K562 (cell line): ENCODE results near the gene TBX1. TPM values are rescaled to one million over a fixed set of nuclear protein-coding genes. Genes with fewer than 3 reads are reported as not detected.

Experiments
- IRF9 ChIP-seq: fragments of 450-650 bp; IDR thresholded peaks from 2 replicates; pipeline ENCODE4 v1.6.1; 2016; ENCODE audit warnings: missing biosample characterization, missing genetic modification characterization
- MXD1 ChIP-seq: fragments of 250-450 bp; sonication (Bioruptor Pico); IDR thresholded peaks from 2 replicates; pipeline ENCODE4 v1.8.0; 2021; ENCODE audit warnings: borderline replicate concordance, mild to moderate bottlenecking, moderate library complexity; ENCODE audit not compliant: poor library complexity, severe bottlenecking
- NFIC ChIP-seq: fragments of 450-650 bp; IDR thresholded peaks from 2 replicates; pipeline ENCODE4 v1.6.1; 2017; ENCODE audit warnings: mild to moderate bottlenecking, inconsistent platforms
- RCOR1 ChIP-seq, 2 experiments: IDR thresholded peaks; 2 replicates each; pipeline ENCODE4 v1.6.1; 2012; ENCODE audit warnings: low read depth in 2 of 2, low read length in 2 of 2, borderline replicate concordance in 1 of 2, improper control_type of control experiment in 1 of 2
- RFX7 ChIP-seq: fragments of 250-450 bp; sonication (Bioruptor Pico); IDR thresholded peaks from 2 replicates; pipeline ENCODE4 v1.5.1; 2021; ENCODE audit warnings: mild to moderate bottlenecking
- TFE3 ChIP-seq: fragments of 450-650 bp; formaldehyde crosslinking; IDR thresholded peaks from 2 replicates; pipeline ENCODE4 v1.4.0; 2020; ENCODE audit warnings: mild to moderate bottlenecking, mixed read lengths
- YY1 ChIP-seq, 3 experiments: IDR thresholded peaks; 2 replicates each; pipeline ENCODE4 v1.6.1; 2011; ENCODE audit warnings: low read length in 2 of 3, mild to moderate bottlenecking in 2 of 3, moderate library complexity in 2 of 3, borderline replicate concordance in 1 of 3, control low read depth in 1 of 3, low read depth in 1 of 3; ENCODE audit not compliant: insufficient read depth in 3 of 3, insufficient replicate concordance in 2 of 3, control insufficient read depth in 1 of 3, insufficient read length in 1 of 3; ENCODE audit errors: extremely low read depth in 1 of 3
- ZBTB5 ChIP-seq: fragments of 450-650 bp; IDR thresholded peaks from 2 replicates; pipeline ENCODE4 v1.6.1; 2017; ENCODE audit warnings: antibody characterized with exemption
- ZFPM2 ChIP-seq: fragments of 250-450 bp; sonication (Bioruptor Pico); IDR thresholded peaks from 2 replicates; pipeline ENCODE4 v1.5.1; 2022; ENCODE audit warnings: mild to moderate bottlenecking
- ZNF318 ChIP-seq, 2 experiments: fragments of 450-650 bp; IDR thresholded peaks; 2 replicates each; pipeline ENCODE4 v1.6.1; 2016; ENCODE audit warnings: mild to moderate bottlenecking in 2 of 2, borderline replicate concordance in 1 of 2, low read depth in 1 of 2, moderate library complexity in 1 of 2
- polyA plus RNA-seq, 8 experiments: library from polyadenylated mRNA; depleted of rRNA in 4 of 8; stranded (reverse) in 5 of 8; unstranded in 3 of 8; fragments of >200 nt; fragmentation: Nextera tagmentation in 2 of 8; fragmentation: Illumina TruSeq in 1 of 8; extraction: Ambion mirVana in 2 of 8; extraction: Trizol in 1 of 8; gene quantifications; 2 replicates each; pipeline versions ENCODE4 v1.2.1 to v1.2.3, GENCODE V29; 2011 to 2014; ENCODE audit warnings: inconsistent platforms in 1 of 8, missing spikeins in 1 of 8
- total RNA-seq, 7 experiments: library from RNA; depleted of rRNA in 6 of 7; stranded (reverse); fragments of >200 nt in 6 of 7; fragmentation: Illumina TruSeq in 2 of 7; extraction: Trizol in 2 of 7; gene quantifications; 2 replicates each; pipeline versions ENCODE4 v1.2.1 to v1.2.3, GENCODE V29; 2011 to 2021; ENCODE audit warnings: low replicate concordance in 1 of 7

The TBX1 gene
- total and polyA plus RNA-seq, 9 of the 15 experiments (the other 6 are each of a cell fraction or from before 2014, with no cell fraction given) = 0.07 to 35.0 (median 3.9) TPM

- TF ChIP-seq ZNF318 (IDR thresholded peaks at IDR 0.05; ENCODE audit: borderline replicate concordance in 1 of 2, low read depth in 1 of 2) (no peak), TFE3 (CRISPR knock-in tag) (no peak), MXD1 (peak; percentile 33), IRF9 (tag) (peak; percentile 50; the same call in 1 of the 2 replicates), RCOR1 (IDR thresholded peaks at IDR 0.05; ENCODE audit: borderline replicate concordance in 1 of 2, low read depth in 2 of 2, low read length in 2 of 2) (peak in 1 of 2 experiments; percentile 99), RFX7 (CRISPR knock-in tag) (0 out of 2 replicates have a peak, but pooled peaks have one; percentile 19), YY1 (IDR thresholded peaks at IDR 0.05; ENCODE audit: borderline replicate concordance in 1 of 3, control insufficient read depth in 1 of 3, extremely low read depth in 1 of 3, insufficient read depth in 3 of 3, insufficient read length in 1 of 3, insufficient replicate concordance in 2 of 3, low read depth in 1 of 3, low read length in 2 of 3) (peak in 2 of 3 experiments; percentile 21 to 36), ZFPM2 (CRISPR knock-in tag) (peak; percentile 7; the same call in 1 of the 2 replicates), NFIC (no peak), ZBTB5 (no peak)
Observed at GRCh38 chr22:19722178-19722981, 38.2 kb upstream of the TBX1 start (continued).
